ENCODE data around the gene RPL28. TPM values are rescaled to one million over a fixed set of nuclear protein-coding genes. Genes with fewer than 3 reads are reported as not detected.
A peak's percentile ranks its signal among the peaks of the same experiment; 100 is the strongest.
"Not testable (repeated sequence)": the region's sequence is repeated elsewhere in the genome, so short reads cannot be mapped to it uniquely, and the experiment has no call there.

Gene RPL28
- total RNA-seq, 1 donor from 2014 or later: 2,000 TPM

DNA sequence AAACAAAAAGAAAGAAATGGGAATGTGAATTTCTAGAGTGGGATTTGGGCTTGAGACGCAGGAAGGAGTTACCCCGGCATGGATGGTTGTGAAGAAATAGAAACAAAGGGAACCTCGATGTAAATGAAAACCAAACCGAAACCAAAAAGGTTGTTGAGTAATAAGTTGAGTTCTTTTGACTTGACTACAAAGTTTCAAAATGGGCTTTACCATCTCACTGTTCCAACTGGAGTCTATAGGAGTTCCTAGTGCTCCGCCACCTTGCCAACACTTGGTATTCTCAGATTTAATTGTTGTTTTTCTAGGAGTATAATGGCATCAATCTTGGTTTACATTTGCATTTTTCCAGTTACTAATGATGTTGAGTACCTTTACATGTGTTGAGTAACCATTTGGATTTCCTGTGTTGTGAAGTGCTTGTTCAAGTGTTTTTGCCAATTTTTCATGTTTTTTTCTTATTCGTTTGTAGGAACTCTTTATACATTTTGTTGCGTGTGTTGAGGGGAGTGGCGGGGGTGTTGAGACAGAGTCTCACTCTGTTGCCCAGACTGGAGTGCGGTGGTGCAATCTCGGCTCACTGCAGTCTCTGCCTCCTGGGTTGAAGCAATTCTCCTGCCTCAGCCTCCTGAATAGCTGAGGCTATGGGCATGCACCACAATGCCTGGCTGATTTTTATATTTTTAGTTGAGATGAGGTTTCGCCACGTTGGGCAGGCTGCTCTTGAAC is 12.6 kb downstream of the RPL28 start:
- no peaks in the 10 kb centered on the region for H3K9me3 Mint-ChIP-seq (ENCODE audit: unreplicated experiment)
- no peaks in the 10 kb centered on the region for H3K27me3 Mint-ChIP-seq (ENCODE audit: unreplicated experiment)
- peak overlapping the region; percentile 23 for H3K27ac Mint-ChIP-seq (ENCODE audit: unreplicated experiment)
- no peak for DNase-seq (ENCODE audit: extremely low spot score, unreplicated experiment)
- no peak for TF ChIP-seq CTCF (IDR thresholded peaks at IDR 0.05)
- H3K36me3 Mint-ChIP-seq (ENCODE audit: unreplicated experiment): peaks cover 15% of the 10 kb centered on the region
- no peak overlapping the region for H3K4me3 Mint-ChIP-seq (ENCODE audit: unreplicated experiment)
- H3K4me1 Mint-ChIP-seq (ENCODE audit: unreplicated experiment): peaks cover 2% of the 10 kb centered on the region

DNA sequence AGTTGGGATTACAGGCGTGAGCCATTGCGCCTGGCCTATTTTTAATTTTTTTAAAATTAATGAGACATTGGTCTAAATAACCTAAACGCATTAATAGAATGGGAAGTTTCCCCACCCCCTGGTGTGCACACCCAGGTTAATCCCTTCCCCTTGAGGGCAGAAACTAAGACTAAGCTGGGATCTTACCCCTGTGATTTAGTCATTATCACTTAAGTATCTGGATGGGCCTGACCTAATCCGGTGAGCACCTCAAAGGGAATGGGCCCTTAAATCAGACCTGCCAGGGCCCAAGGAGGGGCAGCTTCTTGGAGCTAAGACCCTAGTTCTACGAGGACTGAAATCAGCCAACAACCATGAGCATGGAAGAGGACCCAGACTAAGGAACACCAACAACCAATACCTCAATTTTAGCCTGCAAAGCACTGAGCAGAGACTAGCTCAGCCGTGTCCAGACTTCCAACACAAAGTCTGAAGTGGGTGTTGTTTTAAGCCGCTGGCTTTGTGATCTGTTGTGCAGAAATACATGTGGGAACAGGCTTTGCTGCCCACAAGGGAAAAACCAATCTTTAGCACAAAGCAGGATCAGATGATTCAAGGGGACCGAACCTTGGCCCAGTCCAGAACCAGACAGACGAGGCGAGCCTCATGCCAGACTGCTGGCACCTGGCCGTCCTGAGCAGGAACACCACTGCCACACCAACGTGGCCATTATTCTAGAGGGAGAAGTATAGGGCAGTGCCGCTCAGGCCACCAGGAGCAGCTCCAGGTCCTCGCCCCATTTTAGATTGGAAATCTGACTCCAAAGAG is 14.8 kb downstream of the RPL28 start:
- Mint-ChIP-seq H3K36me3 (ENCODE audit: unreplicated experiment) (peaks cover 20% of the 10 kb centered on the region), H3K4me1 (ENCODE audit: unreplicated experiment) (peaks cover 5% of the 10 kb centered on the region), H3K27ac (ENCODE audit: unreplicated experiment) (peak overlapping the region; percentile 47), H3K27me3 (ENCODE audit: unreplicated experiment) (no peaks in the 10 kb centered on the region), H3K9me3 (ENCODE audit: unreplicated experiment) (no peaks in the 10 kb centered on the region), H3K4me3 (ENCODE audit: unreplicated experiment) (no peak overlapping the region)
- no peak for TF ChIP-seq CTCF (IDR thresholded peaks at IDR 0.05)
- no peak for DNase-seq (ENCODE audit: extremely low spot score, unreplicated experiment)

- DNase-seq (ENCODE audit: extremely low spot score, unreplicated experiment); H3K27me3 Mint-ChIP-seq (ENCODE audit: unreplicated experiment); H3K27ac Mint-ChIP-seq (ENCODE audit: unreplicated experiment); H3K4me3 Mint-ChIP-seq (ENCODE audit: unreplicated experiment); H3K9me3 Mint-ChIP-seq (ENCODE audit: unreplicated experiment): not testable (repeated sequence)
- H3K36me3 Mint-ChIP-seq (ENCODE audit: unreplicated experiment): peaks cover 26% of the 10 kb centered on the region
- H3K4me1 Mint-ChIP-seq (ENCODE audit: unreplicated experiment): peaks cover 14% of the 10 kb centered on the region
Observed at GRCh38 chr19:55401390-55401789, 15.7 kb downstream of the RPL28 start.

- no peaks in the 10 kb centered on the region for H3K27me3 Mint-ChIP-seq (ENCODE audit: unreplicated experiment)
- no peak overlapping the region for H3K4me3 Mint-ChIP-seq (ENCODE audit: unreplicated experiment)
- no peak for TF ChIP-seq CTCF (IDR thresholded peaks at IDR 0.05)
- no peak overlapping the region for H3K27ac Mint-ChIP-seq (ENCODE audit: unreplicated experiment)
- H3K36me3 Mint-ChIP-seq (ENCODE audit: unreplicated experiment): peaks cover 28% of the 10 kb centered on the region
- peaks cover 19% of the 10 kb centered on the region for H3K4me1 Mint-ChIP-seq (ENCODE audit: unreplicated experiment)
- no peak for DNase-seq (ENCODE audit: extremely low spot score, unreplicated experiment)
- H3K9me3 Mint-ChIP-seq (ENCODE audit: unreplicated experiment): no peaks in the 10 kb centered on the region
Observed at GRCh38 chr19:55402509-55402908, 16.8 kb downstream of the RPL28 start.

DNA sequence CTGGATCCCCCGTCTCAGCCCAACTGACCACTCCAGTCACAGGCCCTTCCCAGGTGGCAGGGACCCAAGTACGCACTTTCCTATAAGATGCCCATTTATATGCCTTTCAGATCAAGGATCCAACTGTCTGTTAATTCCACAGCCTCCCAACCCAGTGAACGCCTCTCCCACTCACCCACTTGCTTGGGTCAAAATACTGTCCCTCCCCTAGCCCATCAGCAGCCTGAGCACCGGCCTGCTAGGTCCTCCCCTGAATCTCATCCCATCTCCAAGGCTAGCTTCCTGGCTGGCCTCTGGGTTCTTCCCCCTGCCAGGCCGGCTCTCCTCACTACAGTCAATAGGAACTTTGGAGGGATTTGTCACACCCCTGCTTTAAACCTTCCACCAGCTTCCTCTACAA is 19.9 kb downstream of the RPL28 start:
- no peak for DNase-seq (ENCODE audit: extremely low spot score, unreplicated experiment)
- H3K9me3 Mint-ChIP-seq (ENCODE audit: unreplicated experiment): no peaks in the 10 kb centered on the region
- peaks cover 25% of the 10 kb centered on the region for H3K36me3 Mint-ChIP-seq (ENCODE audit: unreplicated experiment)
- peak overlapping the region; percentile 86 for H3K4me3 Mint-ChIP-seq (ENCODE audit: unreplicated experiment)
- no peak for TF ChIP-seq CTCF (IDR thresholded peaks at IDR 0.05)
- peaks cover 23% of the 10 kb centered on the region for H3K4me1 Mint-ChIP-seq (ENCODE audit: unreplicated experiment)
- no peaks in the 10 kb centered on the region for H3K27me3 Mint-ChIP-seq (ENCODE audit: unreplicated experiment)
- peak overlapping the region; percentile 56 for H3K27ac Mint-ChIP-seq (ENCODE audit: unreplicated experiment)
